GM12865 (cell line): ENCODE measurements around the gene INSR.

Source experiments
- DNase-seq: peaks from one replicate; pipeline ENCODE4 v3.0.0; 2010; ENCODE audit warnings: low read depth
- H3K4me3 ChIP-seq: 2 replicates; pipeline ENCODE4 v1.5.1; 2011; ENCODE audit warnings: mild to moderate bottlenecking, low read depth, low read length, control low read depth
- TF ChIP-seq, protein P1 (sequence below): IDR thresholded peaks from 2 replicates; pipeline ENCODE4 v1.5.1; 2011; ENCODE audit warnings: low read length, control low read depth, low read depth, inconsistent platforms; ENCODE audit not compliant: insufficient read depth; ENCODE audit errors: missing control alignments

The INSR gene

DNA sequence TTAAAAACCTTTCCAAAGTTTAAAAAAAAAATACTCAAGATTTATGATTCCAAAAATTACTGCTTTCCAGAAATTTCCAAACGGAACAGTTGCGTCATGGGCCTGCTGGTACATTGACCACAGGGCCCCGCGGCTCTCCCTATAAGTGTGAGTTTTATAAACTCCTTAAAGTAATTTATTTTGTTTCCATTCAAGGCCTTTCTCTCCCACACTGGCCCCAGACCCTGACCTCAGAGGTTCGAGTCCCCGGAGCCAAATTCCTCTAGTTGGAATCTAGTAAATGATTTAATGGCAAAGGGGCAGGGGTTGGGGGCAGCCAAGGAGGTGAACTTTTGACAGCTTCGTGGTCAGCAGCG is 97.5 kb downstream of the INSR start:
- peak overlapping the region; percentile 46 for H3K4me3 ChIP-seq
- TF ChIP-seq, protein P1, sequence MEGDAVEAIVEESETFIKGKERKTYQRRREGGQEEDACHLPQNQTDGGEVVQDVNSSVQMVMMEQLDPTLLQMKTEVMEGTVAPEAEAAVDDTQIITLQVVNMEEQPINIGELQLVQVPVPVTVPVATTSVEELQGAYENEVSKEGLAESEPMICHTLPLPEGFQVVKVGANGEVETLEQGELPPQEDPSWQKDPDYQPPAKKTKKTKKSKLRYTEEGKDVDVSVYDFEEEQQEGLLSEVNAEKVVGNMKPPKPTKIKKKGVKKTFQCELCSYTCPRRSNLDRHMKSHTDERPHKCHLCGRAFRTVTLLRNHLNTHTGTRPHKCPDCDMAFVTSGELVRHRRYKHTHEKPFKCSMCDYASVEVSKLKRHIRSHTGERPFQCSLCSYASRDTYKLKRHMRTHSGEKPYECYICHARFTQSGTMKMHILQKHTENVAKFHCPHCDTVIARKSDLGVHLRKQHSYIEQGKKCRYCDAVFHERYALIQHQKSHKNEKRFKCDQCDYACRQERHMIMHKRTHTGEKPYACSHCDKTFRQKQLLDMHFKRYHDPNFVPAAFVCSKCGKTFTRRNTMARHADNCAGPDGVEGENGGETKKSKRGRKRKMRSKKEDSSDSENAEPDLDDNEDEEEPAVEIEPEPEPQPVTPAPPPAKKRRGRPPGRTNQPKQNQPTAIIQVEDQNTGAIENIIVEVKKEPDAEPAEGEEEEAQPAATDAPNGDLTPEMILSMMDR, result no peak
- no peak for DNase-seq

DNA sequence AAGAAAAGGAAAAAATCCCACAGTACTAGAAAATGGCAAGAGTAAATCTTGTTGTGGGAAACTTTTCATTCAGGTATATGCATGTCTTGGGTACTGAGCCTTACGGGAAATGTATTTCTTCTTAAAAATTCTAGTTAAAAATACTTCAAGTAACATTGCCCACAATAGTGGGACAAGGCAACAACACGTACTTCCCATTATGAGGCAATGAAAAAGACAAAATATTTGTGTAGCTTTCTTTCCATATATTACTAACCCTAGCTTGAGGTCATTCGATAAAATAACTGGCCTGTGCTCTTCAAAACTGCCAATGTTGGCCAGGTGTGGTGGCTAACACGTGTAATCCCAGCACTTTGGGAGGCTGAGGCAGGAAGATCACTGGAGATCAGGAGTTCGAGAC is 99.2 kb downstream of the INSR start:
- no peak for DNase-seq
- H3K4me3 ChIP-seq, result no peak overlapping the region
- TF ChIP-seq, protein P1, result no peak

DNA sequence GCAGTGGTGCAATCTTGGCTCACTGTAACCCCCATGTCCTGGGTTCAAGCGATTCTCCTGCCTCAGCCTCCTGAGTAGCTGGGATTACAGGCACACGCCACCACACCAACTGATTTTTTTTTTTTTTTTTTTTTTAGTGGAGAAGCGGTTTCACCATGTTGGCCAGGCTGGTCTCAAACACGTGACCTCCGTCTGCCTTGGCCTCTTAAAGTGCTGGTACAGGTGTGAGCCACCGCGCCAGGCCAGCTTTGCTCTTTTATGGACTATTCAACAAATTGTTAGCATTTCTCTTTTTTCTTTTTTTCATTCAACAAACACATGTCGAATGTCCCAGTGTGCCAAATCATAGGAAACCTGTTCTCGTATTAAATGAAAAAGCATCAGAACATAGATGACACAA is 99.6 kb downstream of the INSR start:
- no peak overlapping the region for H3K4me3 ChIP-seq
- TF ChIP-seq, protein P1, result no peak
- DNase-seq, result no peak

DNA sequence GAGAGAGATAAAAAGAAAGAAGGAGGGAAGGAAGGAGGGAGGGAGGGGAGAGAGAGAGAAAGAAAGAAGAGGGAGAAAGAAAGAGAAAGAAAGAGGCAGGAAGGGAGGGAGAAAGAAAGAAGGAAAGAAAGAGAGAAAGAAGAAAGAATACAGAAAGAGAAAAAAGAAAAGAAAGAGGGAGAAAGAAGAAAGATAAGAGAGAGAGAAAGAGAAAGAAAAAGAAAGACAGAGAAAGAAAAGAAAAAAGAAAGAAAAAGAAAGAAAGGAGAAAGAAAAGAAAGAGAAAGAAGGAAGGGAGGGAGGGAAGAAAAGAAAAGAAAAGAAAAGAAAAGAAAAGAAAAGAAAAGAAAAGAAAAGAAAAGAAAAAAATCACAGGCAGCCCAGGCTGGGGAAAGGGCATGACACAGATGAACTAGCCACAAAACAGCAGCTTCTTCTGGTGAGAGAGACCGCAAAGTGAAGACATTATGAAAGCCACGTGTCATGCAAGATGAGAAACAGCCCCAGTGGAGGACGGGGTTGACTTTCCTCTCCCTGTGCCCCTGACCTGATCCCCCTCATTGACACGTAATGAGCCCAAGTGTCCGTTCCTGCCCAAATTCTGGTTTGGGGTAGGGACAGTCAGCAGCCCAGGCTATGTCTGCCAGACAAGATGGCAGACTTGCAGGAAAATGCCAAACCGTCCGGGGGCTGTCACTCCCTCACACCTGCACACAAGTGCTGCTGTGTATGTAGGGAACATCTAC is 102.1 kb downstream of the INSR start:
- no peak overlapping the region for H3K4me3 ChIP-seq
- peak; percentile 78 for DNase-seq
- TF ChIP-seq, protein P1, result no peak

DNA sequence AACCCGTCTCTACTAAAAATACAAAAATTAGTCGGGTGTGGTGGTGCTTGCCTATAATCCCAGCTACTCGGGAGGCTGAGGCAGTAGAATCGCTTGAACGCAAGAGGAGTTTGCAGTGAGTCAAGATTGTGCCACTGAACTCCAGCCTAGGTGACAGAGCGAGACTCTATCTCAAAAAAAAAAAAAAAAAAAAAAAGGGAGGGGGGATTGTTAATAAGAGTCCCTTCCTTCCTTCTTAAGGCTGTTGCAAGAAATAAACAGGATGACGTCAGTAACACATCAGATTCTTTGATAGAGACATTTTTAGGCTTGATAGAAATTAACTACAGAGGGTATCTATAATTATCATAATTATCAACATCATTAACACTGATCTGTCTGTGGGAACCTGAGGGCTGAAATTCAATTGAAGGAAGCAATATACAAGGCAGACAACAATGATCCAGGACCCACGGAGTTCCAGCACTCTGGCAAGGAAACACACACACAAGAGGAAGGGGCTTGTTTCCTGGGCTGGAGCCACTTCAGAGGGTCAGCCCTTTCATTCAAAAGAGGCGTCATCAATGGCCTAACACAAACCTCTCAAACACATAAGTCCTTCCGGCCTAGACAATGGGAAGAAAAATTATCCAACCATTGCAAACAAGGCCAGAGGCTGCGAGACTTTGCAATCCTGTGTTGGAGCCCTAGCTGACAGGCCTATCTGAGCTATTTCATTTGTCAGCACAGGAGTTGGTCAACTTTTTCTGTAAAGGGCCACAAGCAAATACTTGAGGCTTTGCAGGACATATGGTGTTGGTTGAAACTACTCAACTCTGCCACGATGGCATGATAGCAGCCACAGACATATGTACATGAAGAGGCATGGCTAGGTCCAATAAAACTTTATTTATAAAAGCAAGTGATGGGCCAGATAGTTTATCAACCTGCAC is 105.2 kb downstream of the INSR start:
- no peak overlapping the region for H3K4me3 ChIP-seq
- DNase-seq, result peak; percentile 42
- TF ChIP-seq, protein P1, result no peak

DNA sequence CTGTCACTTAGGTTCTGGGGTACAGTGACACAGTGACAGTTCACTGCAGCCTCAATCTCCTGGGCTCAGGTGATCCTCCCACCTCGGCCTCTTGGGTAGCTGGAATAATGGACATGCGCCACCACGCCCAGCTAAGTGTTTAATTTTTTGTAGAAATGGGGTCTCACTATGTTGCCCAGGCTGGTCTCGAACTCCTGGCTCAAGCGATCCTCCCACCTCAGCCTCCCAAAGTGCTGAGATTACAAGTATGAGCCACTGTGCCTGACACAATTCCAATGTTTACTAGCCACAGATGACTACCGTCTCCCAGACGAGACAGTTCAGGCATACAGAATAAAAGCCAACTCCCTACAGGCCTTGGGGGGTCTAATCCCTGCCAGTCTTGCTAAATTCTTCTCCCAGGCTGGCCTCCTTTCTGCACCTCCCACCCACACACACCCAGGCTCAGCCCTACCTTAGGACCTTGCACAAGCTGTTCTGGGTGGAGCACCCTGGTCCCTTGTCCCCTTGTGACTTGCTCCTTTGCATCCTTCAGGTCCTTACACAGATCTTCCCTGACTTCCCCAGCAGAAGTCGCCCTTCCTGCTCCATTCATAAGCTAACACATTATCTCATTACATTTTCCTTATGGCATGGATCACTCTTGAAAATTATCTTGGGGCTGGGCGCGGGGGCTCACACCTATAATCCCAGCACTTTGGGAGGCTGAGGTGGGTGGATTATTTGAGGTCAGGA is 106.4 kb downstream of the INSR start:
- DNase-seq, result no peak
- TF ChIP-seq, protein P1, result no peak
- no peak overlapping the region for H3K4me3 ChIP-seq
